ENCODE data around the gene JAML. TPM values are rescaled to one million over a fixed set of nuclear protein-coding genes. Genes with fewer than 3 reads are reported as not detected.
A peak's percentile ranks its signal among the peaks of the same experiment; 100 is the strongest.

The JAML gene
- total RNA-seq (2011; cell fraction: chromatin; rRNA removed; ENCODE audit: low replicate concordance) = not detected in 2 replicates
- not detected in 2 replicates for total RNA-seq (2011; cell fraction: nucleolus; rRNA removed)
- not detected in 2 replicates for total RNA-seq (2011; cell fraction: nucleoplasm; rRNA removed)
- total RNA-seq (2014; rRNA removed) (0.05 and 0.08 TPM in 2 replicates), total RNA-seq (2014; rRNA removed; fragmentation: Illumina TruSeq; extraction: Trizol) (not detected in 2 replicates), total RNA-seq (2015; rRNA removed; fragmentation: Illumina TruSeq; extraction: Trizol) (0.19 TPM in 1 of 2 replicates, not detected in the other), total RNA-seq (2021) (0.22 and 0.47 TPM in 2 replicates), polyA plus RNA-seq (2011; rRNA removed) (0.08 TPM in 1 of 2 replicates, not detected in the other), polyA plus RNA-seq (2014; fragmentation: Illumina TruSeq; extraction: Trizol) (0.09 and 0.12 TPM in 2 replicates), polyA plus RNA-seq (2014; fragmentation: Nextera tagmentation; extraction: Ambion mirVana) (under 1 TPM in 1 of 2 experiments, not detected in 1; 0.27 TPM), polyA plus RNA-seq (2014; rRNA removed) (0.32 TPM in 1 of 2 replicates, not detected in the other), polyA minus RNA-seq (2011; rRNA and poly(A)+ RNA removed) (not detected in 2 replicates), Bru-seq, nascent RNA (percentile 6 among the genes with signal in this experiment), BruChase-seq, experiment 1, labeled RNA remaining after a 2-hour chase (percentile 18 among the genes with signal in this experiment), BruChase-seq, experiment 2, labeled RNA remaining after a 6-hour chase (percentile 17 among the genes with signal in this experiment)
- 0.12 TPM in 1 of 2 replicates, not detected in the other for polyA plus RNA-seq (2011; cell fraction: cytosol; rRNA removed)
- polyA plus RNA-seq (2011; cell fraction: nucleus; rRNA removed) = 0.09 and 0.35 TPM in 2 replicates
- 0.25 and 0.39 TPM in 2 replicates for polyA plus RNA-seq (2012)
- polyA minus RNA-seq (2011; cell fraction: cytosol; rRNA and poly(A)+ RNA removed) = not detected in 2 replicates
- under 0.01 TPM in 1 of 2 replicates, not detected in the other for polyA minus RNA-seq (2011; cell fraction: nucleus; rRNA and poly(A)+ RNA removed)
- long read RNA-seq, experiment 1 = 0 reads
- long read RNA-seq, experiment 2 = 0 reads
- long read RNA-seq, experiment 3 = 0 reads

- no peak within 1 kb of the TSS for H3K4me2 ChIP-seq (ENCODE audit: insufficient read depth, low read length)
- ChIA-PET CTCF (ENCODE audit: low intra/inter-chr PET ratio) (no interaction called here), POLR2A (interaction anchor here (0.7 kb wide), 1 partner anchor 12 kb away, joined by 4 read pairs; no protein-coding TSS in a partner anchor)
- no peak for FAIRE-seq
- no peaks in the 10 kb centered on the region for H3K36me3 ChIP-seq (ENCODE audit: control insufficient read depth, insufficient read depth, low read length)
- no peaks in the 10 kb centered on the region for H4K20me1 ChIP-seq (replicated peaks; ENCODE audit: control insufficient read depth, insufficient read depth, low read length)
- no peaks in the 10 kb centered on the region for H3K79me2 ChIP-seq (ENCODE audit: control insufficient read depth, insufficient read depth, low read length)
- H3K27me3 ChIP-seq (ENCODE audit: control insufficient read depth in 2 of 2, insufficient read depth in 2 of 2, low read length in 2 of 2) = peaks cover 4 to 20% of the 10 kb centered on the region in 2 experiments; a peak in 4 of 5 replicates
- H3K4me3 ChIP-seq = no peak within 1 kb of the TSS
- H3K9me3 ChIP-seq (replicated peaks; ENCODE audit: control insufficient read depth, insufficient read depth, low read depth, low read length) = no peaks in the 10 kb centered on the region
- no peak for TF ChIP-seq ZZZ3 (IDR thresholded peaks at IDR 0.05)
- TF ChIP-seq ETV1 (tag; conservative IDR thresholded peaks at IDR 0.05; ENCODE audit: low read depth) = no peak
- no peak for TF ChIP-seq TCF7L2 (IDR thresholded peaks at IDR 0.05; ENCODE audit: low read depth, low read length)
- TF ChIP-seq HNRNPLL (IDR thresholded peaks at IDR 0.05; ENCODE audit: low read depth, low read length, poor library complexity, severe bottlenecking) = no peak
- no peak for TF ChIP-seq E4F1 (CRISPR knock-in tag; IDR thresholded peaks at IDR 0.05; ENCODE audit: borderline replicate concordance)
- TF ChIP-seq MCM7 (IDR thresholded peaks at IDR 0.05) = no peak
- TF ChIP-seq MTF1 (CRISPR knock-in tag; IDR thresholded peaks at IDR 0.05; ENCODE audit: borderline replicate concordance) = no peak
- no peak for TF ChIP-seq RBM15 (IDR thresholded peaks at IDR 0.05; ENCODE audit: insufficient read depth, low read length)
- no peak for TF ChIP-seq HSF4 (CRISPR knock-in tag; IDR thresholded peaks at IDR 0.05; ENCODE audit: borderline replicate concordance)
- TF ChIP-seq ELF1 (tag; IDR thresholded peaks at IDR 0.05) = no peak
- TF ChIP-seq ZNF217 (CRISPR knock-in tag; IDR thresholded peaks at IDR 0.05) = no peak
- TF ChIP-seq POU5F1 (IDR thresholded peaks at IDR 0.05; ENCODE audit: borderline replicate concordance, low read depth, low read length, partially characterized antibody) = no peak
- DNase-seq (ENCODE audit: extremely low read depth in 1 of 4, low spot score in 3 of 4) = no peak
- no peaks in the 10 kb centered on the region for H3K9me1 ChIP-seq (ENCODE audit: control insufficient read depth, insufficient read depth, low read length)
- H3K27ac ChIP-seq (ENCODE audit: extremely low read depth, low read depth, low read length) = no peak within 1 kb of the TSS
- intact Hi-C loops (cut with micrococcal nuclease) (no loop called here), in situ Hi-C loops (cut with MboI) (no loop called here)
- no TSS peak for BruUV-seq (replicated peaks)
- ATAC-seq = no peak
- H3K9ac ChIP-seq (ENCODE audit: insufficient read depth in 1 of 2, low read depth in 2 of 2, low read length in 2 of 2) = no peak within 1 kb of the TSS
- no peak within 1 kb of the TSS for H2AFZ ChIP-seq (ENCODE audit: low read depth, low read length)
- 8% methylated on average over 6 of the region's 6 CpGs for WGBS (ENCODE audit: insufficient coverage, low coverage, missing lambda C conversion rate)
- H3K4me1 ChIP-seq (replicated peaks in 1 of 2; ENCODE audit: control insufficient read depth in 2 of 2, insufficient read depth in 2 of 2, low read length in 2 of 2) = no peaks in the 10 kb centered on the region
Observed at GRCh38 chr11:118224511-118225188, at the start of gene JAML. Gene JAML (minus strand): TSS chr11:118225011. CDS start chr11:118214866, 10,145 bp downstream.
